ENCODE results near the gene KLHL6.

GRCh38 chr3:183449791-183450190 lies 105.7 kb downstream of the KLHL6 start:
- TF ChIP-seq PKNOX1 (IDR thresholded peaks at IDR 0.05) (no peak), MXI1 (IDR thresholded peaks at IDR 0.05; ENCODE audit: low read depth, low read length) (no peak), PBX3 (IDR thresholded peaks at IDR 0.05; ENCODE audit: insufficient replicate concordance, low read depth, low read length) (no peak), NRF1 (conservative IDR thresholded peaks at IDR 0.05; ENCODE audit: low read depth, low read length) (no peak), HDGF (IDR thresholded peaks at IDR 0.05) (no peak), YY1 (IDR thresholded peaks at IDR 0.05; ENCODE audit: low read depth, low read length) (no peak), BRCA1 (IDR thresholded peaks at IDR 0.05; ENCODE audit: low read depth, low read length) (no peak), EP300 (IDR thresholded peaks at IDR 0.05; ENCODE audit: borderline replicate concordance in 1 of 2, control insufficient read depth in 1 of 2, low read depth in 2 of 2, low read length in 2 of 2) (no peak), KDM1A (IDR thresholded peaks at IDR 0.05; ENCODE audit: borderline replicate concordance) (no peak), RAD21 (IDR thresholded peaks at IDR 0.05; ENCODE audit: insufficient read depth, low read depth, low read length) (no peak), CTCF (IDR thresholded peaks at IDR 0.05 in 2 of 3, conservative IDR thresholded peaks at IDR 0.05 in 1 of 3; ENCODE audit: control insufficient read depth in 2 of 3, extremely low read depth in 1 of 3, insufficient read depth in 1 of 3, low read depth in 3 of 3, low read length in 3 of 3) (no peak), CBFB (IDR thresholded peaks at IDR 0.05; ENCODE audit: low read depth) (no peak), NFYA (IDR thresholded peaks at IDR 0.05; ENCODE audit: borderline replicate concordance, low read depth, low read length) (no peak)
